Hepatocyte (in vitro differentiated cells): ENCODE measurements around the gene RTTN. TPM values are rescaled to one million over a fixed set of nuclear protein-coding genes. Genes with fewer than 3 reads are reported as not detected.

Source experiments
- DNase-seq: peaks from one replicate; pipeline ENCODE4 v3.0.0-alpha.2; 2016; ENCODE audit warnings: low spot score
- H2AFZ ChIP-seq: fragments of 200-600 bp; sonication (generic); 2 replicates; pipeline ENCODE4 v1.6.0; 2016; ENCODE audit warnings: antibody characterized with exemption, mild to moderate bottlenecking
- H3K27ac ChIP-seq: fragments of 200-600 bp; sonication (generic); 2 replicates; pipeline ENCODE4 v1.5.1; 2016; ENCODE audit warnings: mild to moderate bottlenecking
- H3K27me3 ChIP-seq: fragments of 200-600 bp; sonication (generic); 2 replicates; pipeline ENCODE4 v1.6.1; 2016
- H3K36me3 ChIP-seq: fragments of 200-600 bp; sonication (generic); replicated peaks from 2 replicates; pipeline ENCODE4 v1.5.1; 2016; ENCODE audit warnings: low read depth; ENCODE audit not compliant: insufficient read depth
- H3K4me1 ChIP-seq: fragments of 200-600 bp; sonication (generic); 2 replicates; pipeline ENCODE4 v1.5.1; 2016; ENCODE audit warnings: mild to moderate bottlenecking, moderate library complexity; ENCODE audit not compliant: insufficient read depth
- H3K4me2 ChIP-seq: fragments of 200-600 bp; sonication (generic); 2 replicates; pipeline ENCODE4 v1.6.0; 2016
- H3K4me3 ChIP-seq: fragments of 200-600 bp; sonication (generic); 2 replicates; pipeline ENCODE4 v1.5.1; 2016; ENCODE audit warnings: mild to moderate bottlenecking
- H3K79me2 ChIP-seq: fragments of 200-600 bp; sonication (generic); 2 replicates; pipeline ENCODE4 v1.6.0; 2017; ENCODE audit warnings: mild to moderate bottlenecking
- H3K9me2 ChIP-seq: fragments of 200-600 bp; sonication (generic); replicated peaks from 2 replicates; pipeline ENCODE4 v1.6.0; 2017; ENCODE audit warnings: mild to moderate bottlenecking; ENCODE audit not compliant: insufficient read depth
- H3K9me3 ChIP-seq: fragments of 200-600 bp; sonication (generic); 2 replicates; pipeline ENCODE4 v1.5.1; 2016; ENCODE audit warnings: low read depth, mild to moderate bottlenecking
- H4K20me1 ChIP-seq: fragments of 200-600 bp; sonication (generic); 2 replicates; pipeline ENCODE4 v1.6.0; 2016; ENCODE audit warnings: mild to moderate bottlenecking; ENCODE audit not compliant: insufficient read depth, poor library complexity, severe bottlenecking
- EZH2 ChIP-seq: fragments of 200-600 bp; sonication (generic); IDR thresholded peaks from 2 replicates; pipeline ENCODE4 v1.6.1; 2016; ENCODE audit warnings: antibody characterized with exemption, mild to moderate bottlenecking, borderline replicate concordance
- EZH2phosphoT487 ChIP-seq: fragments of 200-600 bp; sonication (generic); IDR thresholded peaks from one replicate; pipeline ENCODE4 v1.6.1; 2018; ENCODE audit warnings: antibody characterized with exemption, mild to moderate bottlenecking, low read depth, moderate library complexity; ENCODE audit not compliant: unreplicated experiment, severe bottlenecking
- WGBS: methylation state at CpG from one replicate; pipeline ENCODE4 v1.1.6; 2016; ENCODE audit warnings: low lambda C conversion rate; ENCODE audit errors: missing lambda C conversion rate; 5-methylcytosine and 5-hydroxymethylcytosine counted together
- polyA plus RNA-seq: library from polyadenylated mRNA; unstranded; fragments of >200 nt; fragmentation: Nextera tagmentation; extraction: Ambion mirVana; gene quantifications from 2 replicates; pipeline ENCODE4 v1.2.1, GENCODE V29; 2016
- total RNA-seq: library from RNA; depleted of rRNA; stranded (reverse); fragments of >200 nt; gene quantifications from 2 replicates; pipeline ENCODE4 v1.2.3, GENCODE V29; 2014
- TF ChIP-seq, protein P1 (sequence below): fragments of 200-600 bp; sonication (generic); IDR thresholded peaks from 2 replicates; pipeline ENCODE4 v1.5.1; 2016; ENCODE audit warnings: antibody characterized with exemption, mild to moderate bottlenecking; ENCODE audit not compliant: poor library complexity

The RTTN gene
- total and polyA plus RNA-seq, 2 experiments from 2014 or later = 2.5 to 14.0 TPM

GRCh38 chr18:70132999-70133398 lies 72.5 kb downstream of the RTTN start:
- Histone ChIP-seq H2AFZ (no peak overlapping the region), H3K9me3 (no peaks in the 10 kb centered on the region), H3K4me1 (no peaks in the 10 kb centered on the region), H3K9me2 (no peaks in the 10 kb centered on the region), H3K79me2 (no peaks in the 10 kb centered on the region), H3K27me3 (no peaks in the 10 kb centered on the region), H3K4me3 (no peak overlapping the region), H3K27ac (peak overlapping the region; percentile 31), H3K4me2 (peak overlapping the region; percentile 19), H4K20me1 (no peaks in the 10 kb centered on the region), H3K36me3 (no peaks in the 10 kb centered on the region)
- 42% methylated on average over 2 of the region's 2 CpGs for WGBS
- DNase-seq = peak; percentile 8
- TF ChIP-seq EZH2 (no peak), EZH2phosphoT487 (no peak)
- TF ChIP-seq, protein P1, sequence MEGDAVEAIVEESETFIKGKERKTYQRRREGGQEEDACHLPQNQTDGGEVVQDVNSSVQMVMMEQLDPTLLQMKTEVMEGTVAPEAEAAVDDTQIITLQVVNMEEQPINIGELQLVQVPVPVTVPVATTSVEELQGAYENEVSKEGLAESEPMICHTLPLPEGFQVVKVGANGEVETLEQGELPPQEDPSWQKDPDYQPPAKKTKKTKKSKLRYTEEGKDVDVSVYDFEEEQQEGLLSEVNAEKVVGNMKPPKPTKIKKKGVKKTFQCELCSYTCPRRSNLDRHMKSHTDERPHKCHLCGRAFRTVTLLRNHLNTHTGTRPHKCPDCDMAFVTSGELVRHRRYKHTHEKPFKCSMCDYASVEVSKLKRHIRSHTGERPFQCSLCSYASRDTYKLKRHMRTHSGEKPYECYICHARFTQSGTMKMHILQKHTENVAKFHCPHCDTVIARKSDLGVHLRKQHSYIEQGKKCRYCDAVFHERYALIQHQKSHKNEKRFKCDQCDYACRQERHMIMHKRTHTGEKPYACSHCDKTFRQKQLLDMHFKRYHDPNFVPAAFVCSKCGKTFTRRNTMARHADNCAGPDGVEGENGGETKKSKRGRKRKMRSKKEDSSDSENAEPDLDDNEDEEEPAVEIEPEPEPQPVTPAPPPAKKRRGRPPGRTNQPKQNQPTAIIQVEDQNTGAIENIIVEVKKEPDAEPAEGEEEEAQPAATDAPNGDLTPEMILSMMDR = no peak

- WGBS = 82% methylated on average over 2 of the region's 2 CpGs
- H3K27ac ChIP-seq = no peak overlapping the region
- no peak for DNase-seq
These were observed 77.2 kb downstream of the RTTN start for GRCh38 chr18:70128271-70128670.

GRCh38 chr18:70127359-70127758 lies 78.1 kb downstream of the RTTN start:
- Histone ChIP-seq H3K79me2 (no peaks in the 10 kb centered on the region), H3K9me3 (no peaks in the 10 kb centered on the region), H3K4me1 (no peaks in the 10 kb centered on the region), H3K27ac (no peak overlapping the region), H2AFZ (no peak overlapping the region), H4K20me1 (no peaks in the 10 kb centered on the region), H3K4me3 (no peak overlapping the region), H3K4me2 (no peak overlapping the region), H3K9me2 (no peaks in the 10 kb centered on the region), H3K36me3 (no peaks in the 10 kb centered on the region), H3K27me3 (no peaks in the 10 kb centered on the region)
- whole genome bisulfite sequencing = 86% methylated on average over 1 of the region's 1 CpG
- no peak for DNase-seq
- TF ChIP-seq EZH2 (no peak), EZH2phosphoT487 (no peak)
- TF ChIP-seq, protein P1 = no peak

More at GRCh38 chr18:70128271-70128670, 77.2 kb downstream of the RTTN start:
- Histone ChIP-seq H3K79me2 (no peaks in the 10 kb centered on the region), H2AFZ (no peak overlapping the region), H3K4me1 (no peaks in the 10 kb centered on the region), H3K4me2 (no peak overlapping the region), H4K20me1 (no peaks in the 10 kb centered on the region), H3K4me3 (no peak overlapping the region), H3K36me3 (no peaks in the 10 kb centered on the region), H3K9me3 (no peaks in the 10 kb centered on the region), H3K27me3 (no peaks in the 10 kb centered on the region), H3K9me2 (no peaks in the 10 kb centered on the region)
- TF ChIP-seq EZH2 (no peak), EZH2phosphoT487 (no peak)
- TF ChIP-seq, protein P1 = no peak

- Histone ChIP-seq H3K36me3 (no peaks in the 10 kb centered on the region), H3K4me2 (no peak overlapping the region), H3K9me3 (no peaks in the 10 kb centered on the region), H3K4me1 (no peaks in the 10 kb centered on the region), H3K27me3 (no peaks in the 10 kb centered on the region), H2AFZ (no peak overlapping the region), H4K20me1 (no peaks in the 10 kb centered on the region), H3K9me2 (no peaks in the 10 kb centered on the region), H3K79me2 (no peaks in the 10 kb centered on the region), H3K4me3 (no peak overlapping the region), H3K27ac (no peak overlapping the region)
- WGBS = 94% methylated on average over 1 of the region's 1 CpG
- DNase-seq = no peak
- TF ChIP-seq EZH2 (no peak), EZH2phosphoT487 (no peak)
- TF ChIP-seq, protein P1 = no peak
These were observed 78.7 kb downstream of the RTTN start for GRCh38 chr18:70126832-70127231.
